Cortex of kidney (tissue), 1 donor: ENCODE data around the gene SPTBN1.

Source experiments
- DNase-seq: peaks from one replicate; lab custom pipeline; 2025; lab: John Stamatoyannopoulos, UW

SPTBN1 gene

GRCh38 chr2:54455563-54456361, at the start of gene SPTBN1:
SPTBN1 (plus strand) TSS chr2:54456327; CDS start chr2:54526419, 70,092 bp downstream.
- DNase-seq: no peak

- DNase-seq: no peak
Measured at GRCh38 chr2:54407693-54408092, 48.4 kb upstream of the SPTBN1 start.

DNA sequence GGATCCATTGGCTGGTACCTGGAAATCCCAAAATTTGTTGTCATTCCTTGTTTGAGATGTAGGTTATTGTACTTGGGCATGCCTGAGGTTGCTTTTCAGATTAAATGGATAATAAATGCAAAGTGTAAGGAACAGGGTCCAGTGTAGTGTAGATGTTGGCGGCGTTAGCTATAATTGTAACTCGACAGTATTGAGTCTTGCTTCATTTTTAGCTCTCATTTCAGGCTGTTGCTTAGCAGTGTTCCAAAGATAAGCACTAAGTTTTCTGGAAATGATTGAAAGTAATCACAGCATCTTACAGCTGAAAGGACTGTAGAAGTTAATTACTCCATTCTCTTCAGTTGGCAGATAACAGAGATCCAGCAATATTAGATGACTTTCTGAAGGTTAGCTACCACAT, 47.8 kb upstream of the SPTBN1 start:
- DNase-seq: no peak

GRCh38 chr2:54409752-54410151, 46.4 kb upstream of the SPTBN1 start:
- no peak for DNase-seq

- no peak for DNase-seq
Measured at GRCh38 chr2:54411801-54412354, 44.2 kb upstream of the SPTBN1 start.

GRCh38 chr2:54416166-54416813, 39.8 kb upstream of the SPTBN1 start:
- DNase-seq: no peak

- no peak for DNase-seq
Measured at GRCh38 chr2:54416938-54417337, 39.2 kb upstream of the SPTBN1 start.

- no peak for DNase-seq
Measured at GRCh38 chr2:54417577-54417976, 38.5 kb upstream of the SPTBN1 start.

- DNase-seq: no peak
Measured at GRCh38 chr2:54419388-54419787, 36.7 kb upstream of the SPTBN1 start.

- no peak for DNase-seq
Measured at GRCh38 chr2:54419855-54420523, 36.1 kb upstream of the SPTBN1 start.

DNA sequence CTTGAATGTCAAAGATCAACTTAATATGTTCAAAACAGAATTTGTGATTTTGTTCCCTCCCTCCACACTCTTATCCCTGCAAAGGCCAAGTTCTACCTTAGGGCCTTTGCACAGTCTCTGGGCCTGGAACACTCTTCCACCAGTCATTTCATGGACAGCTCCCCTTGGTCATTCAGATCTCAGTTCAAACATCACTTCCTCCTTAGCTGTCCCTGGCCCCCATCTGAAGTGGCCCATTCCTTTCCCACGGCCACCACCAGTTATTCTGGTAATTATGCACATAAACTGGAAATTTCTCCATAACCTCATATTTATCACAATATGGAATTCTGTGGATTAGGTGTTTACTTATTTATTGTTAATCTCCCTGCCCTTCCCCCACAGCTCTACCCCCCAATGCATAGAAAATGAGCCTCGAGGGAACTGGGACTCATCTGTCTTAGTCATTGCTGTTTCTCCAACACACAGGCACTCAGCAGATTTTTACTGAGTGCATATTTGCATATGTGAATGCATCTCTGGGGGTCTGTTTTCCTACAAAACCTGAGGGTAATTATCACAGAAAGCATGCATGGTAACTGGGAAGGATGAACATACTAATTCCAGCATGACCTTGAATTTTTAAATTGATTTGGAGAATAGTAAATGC, 35.5 kb upstream of the SPTBN1 start:
- no peak for DNase-seq

DNA sequence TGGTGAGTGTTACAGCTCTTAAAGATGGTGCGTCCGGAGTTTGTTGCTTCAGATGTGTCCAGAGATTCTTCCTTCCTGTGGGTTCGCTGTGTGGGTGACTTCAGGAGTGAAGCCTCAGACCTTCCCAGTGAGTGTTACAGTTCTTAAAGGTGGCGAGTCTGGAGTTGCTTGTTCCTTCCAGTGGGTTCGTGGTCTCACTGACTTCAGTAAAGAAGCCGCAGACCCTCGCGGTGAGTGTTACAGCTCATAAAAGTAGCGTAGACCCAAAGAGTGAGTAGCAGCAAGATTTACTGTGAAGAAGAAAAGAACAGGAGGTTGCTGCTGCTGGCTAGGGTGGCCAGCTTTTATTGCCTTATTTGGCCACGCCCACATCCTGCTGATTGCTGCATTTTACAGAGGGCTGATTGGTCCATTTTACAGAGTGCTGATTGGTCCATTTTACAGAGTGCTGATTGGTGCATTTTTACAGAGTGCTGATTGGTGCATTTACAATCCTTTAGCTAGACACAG, 34.0 kb upstream of the SPTBN1 start:
- no peak for DNase-seq

DNA sequence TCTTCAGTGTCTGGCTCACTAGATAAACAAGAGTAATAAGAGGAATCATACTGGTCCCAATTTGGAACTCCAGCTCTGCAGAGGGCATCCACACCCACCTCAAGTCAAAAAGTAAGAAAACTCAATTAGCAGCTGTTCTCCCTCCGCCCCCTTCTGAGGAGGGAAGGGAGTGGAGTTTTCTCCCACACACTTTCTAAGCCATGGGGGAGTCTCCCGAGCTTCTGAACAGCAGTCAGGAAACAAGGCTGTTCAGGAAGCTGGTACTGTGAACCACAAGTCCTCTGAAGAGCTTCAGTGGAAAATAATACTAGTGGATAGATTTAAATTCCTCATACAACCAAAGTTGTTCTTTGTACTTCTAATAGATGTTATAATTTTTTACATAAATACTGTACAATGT, 32.9 kb upstream of the SPTBN1 start:
- no peak for DNase-seq

DNA sequence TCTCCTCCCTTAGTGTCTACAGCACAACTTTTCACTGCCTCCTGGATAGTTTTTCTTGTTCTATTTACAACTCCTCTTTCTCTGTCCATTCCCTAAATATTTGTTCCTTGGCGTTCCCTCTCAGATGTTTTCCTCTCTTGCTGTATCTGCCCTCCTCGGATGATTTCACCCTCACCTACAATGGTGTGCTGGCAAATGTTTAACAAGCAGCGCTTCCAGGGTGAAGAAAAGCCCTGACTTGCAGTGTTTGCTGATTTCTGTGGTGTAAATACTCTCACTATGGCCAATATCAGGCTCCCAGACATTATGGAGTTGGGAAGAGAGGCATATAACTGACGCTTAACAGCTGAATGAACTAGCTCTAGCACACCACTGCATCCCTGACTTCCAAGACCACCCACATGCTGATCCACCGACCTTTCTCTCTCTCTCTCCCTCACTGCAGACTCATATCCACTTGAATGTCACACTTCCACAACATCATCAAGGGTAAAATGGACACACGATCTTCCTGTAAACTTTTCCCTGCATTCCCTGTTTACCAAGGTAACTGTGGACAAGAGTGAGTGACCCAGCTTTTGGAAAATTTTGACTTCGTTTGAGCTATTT, 31.5 kb upstream of the SPTBN1 start:
- no peak for DNase-seq

DNA sequence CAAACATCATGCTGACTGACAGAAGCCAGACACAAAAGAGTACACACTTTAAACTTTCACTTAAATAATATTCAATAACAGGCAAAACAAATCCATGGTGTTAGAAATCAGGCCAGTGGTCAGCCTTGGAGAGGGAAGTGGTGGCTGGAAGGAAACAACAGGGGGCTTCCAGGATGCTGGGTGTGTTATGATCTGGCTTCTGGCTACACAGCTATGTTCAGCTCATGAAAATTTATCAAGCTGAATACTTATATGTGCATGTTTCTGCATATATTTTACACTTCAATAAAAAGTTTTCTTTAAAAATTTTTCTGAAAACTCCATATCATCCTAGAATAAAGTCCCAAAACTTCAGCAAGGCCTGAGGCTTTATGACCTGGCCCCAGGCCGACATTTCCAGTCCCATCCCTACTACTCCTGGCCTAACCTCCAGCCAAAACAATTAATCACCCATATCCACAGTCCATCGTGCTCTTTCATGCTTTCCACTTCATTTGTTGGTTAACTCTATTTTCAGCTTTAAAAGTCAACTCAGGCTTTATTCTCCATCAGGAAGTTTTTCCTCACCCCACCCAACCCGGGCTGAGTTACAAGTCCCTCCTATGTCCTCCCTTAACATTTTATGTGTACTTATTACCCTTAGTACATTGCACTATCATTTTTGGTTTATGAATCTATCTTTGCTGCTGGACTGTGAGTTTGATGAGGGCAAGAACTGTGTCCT, 27.9 kb upstream of the SPTBN1 start:
- DNase-seq: no peak

DNA sequence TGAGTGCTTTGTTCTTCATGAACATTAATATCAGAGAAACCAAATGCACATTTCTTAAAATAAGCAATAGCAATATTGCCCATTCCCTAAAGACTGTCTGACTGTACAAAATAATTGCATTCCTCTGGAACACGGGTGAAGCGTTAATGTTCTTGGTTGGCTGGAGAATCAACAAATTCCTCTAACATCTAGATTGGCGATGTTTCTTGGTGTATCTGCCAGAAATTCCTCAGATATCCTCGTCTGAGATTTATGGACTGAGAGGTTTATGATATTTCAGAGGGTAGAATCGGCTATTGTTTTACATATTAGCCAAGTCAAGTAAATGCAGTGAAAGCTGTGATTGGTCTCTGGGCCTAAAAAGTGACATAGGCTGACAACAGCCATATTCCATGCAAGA, 27.1 kb upstream of the SPTBN1 start:
- DNase-seq: no peak

- DNase-seq: no peak
Measured at GRCh38 chr2:54429811-54430551, 26.1 kb upstream of the SPTBN1 start.

- DNase-seq: no peak
Measured at GRCh38 chr2:54430649-54431048, 25.5 kb upstream of the SPTBN1 start.

GRCh38 chr2:54432251-54433015, 23.7 kb upstream of the SPTBN1 start:
- no peak for DNase-seq
